Stimulated activated CD8-positive, alpha-beta memory T cell treated with anti-CD3 and anti-CD28 coated beads, Interleukin-15, amount 100 ng/mL, for 48 hours (primary cell): Measurements from ENCODE around the gene CNPY3.
"Not testable (repeated sequence)": the region's sequence is repeated elsewhere in the genome, so short reads cannot be mapped to it uniquely, and the experiment has no call there.

Experiments used
- DNase-seq, 2 donors: peaks; one replicate each; pipeline ENCODE4 v3.0.0-alpha.2; 2020; ENCODE audit warnings: low read depth in 2 of 2

The CNPY3 gene

DNA sequence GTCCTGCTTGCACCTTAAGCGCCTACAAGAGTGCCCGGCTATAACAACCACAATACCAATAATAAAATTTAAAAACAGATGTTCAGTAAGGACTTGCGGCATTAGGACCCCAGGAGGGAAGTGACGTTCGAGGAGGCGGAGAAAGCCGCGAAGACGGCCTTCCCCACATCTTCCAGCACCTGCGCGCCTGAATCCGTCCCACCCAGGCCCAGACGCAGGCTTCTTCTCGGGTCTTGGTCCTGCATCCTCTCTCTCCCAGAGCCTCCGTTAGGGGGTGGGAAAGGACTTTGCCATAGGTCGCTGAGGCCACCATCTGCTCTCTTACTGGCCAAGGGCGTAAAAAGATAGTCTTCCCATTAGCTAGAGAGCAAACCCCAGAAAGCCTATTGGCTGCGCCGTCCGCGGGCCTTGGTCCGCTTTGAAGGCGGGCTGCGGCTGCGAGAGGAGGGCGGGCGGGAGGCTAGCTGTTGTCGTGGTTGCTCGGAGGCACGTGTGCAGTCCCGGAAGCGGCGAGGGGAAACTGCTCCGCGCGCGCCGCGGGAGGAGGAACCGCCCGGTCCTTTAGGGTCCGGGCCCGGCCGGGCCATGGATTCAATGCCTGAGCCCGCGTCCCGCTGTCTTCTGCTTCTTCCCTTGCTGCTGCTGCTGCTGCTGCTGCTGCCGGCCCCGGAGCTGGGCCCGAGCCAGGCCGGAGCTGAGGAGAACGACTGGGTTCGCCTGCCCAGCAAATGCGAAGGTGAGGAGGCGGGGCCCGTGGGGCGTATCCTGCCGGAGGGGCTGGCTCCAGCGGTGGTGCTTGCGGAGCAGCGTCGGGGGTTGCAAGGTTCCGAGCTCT, at the start of gene CNPY3:
Gene CNPY3 (plus strand): TSS at position 495 of the 835 bp plus-strand sequence. CDS start 91 bp downstream, at position 586.
- peak; percentile 93 to 94 for DNase-seq

DNA sequence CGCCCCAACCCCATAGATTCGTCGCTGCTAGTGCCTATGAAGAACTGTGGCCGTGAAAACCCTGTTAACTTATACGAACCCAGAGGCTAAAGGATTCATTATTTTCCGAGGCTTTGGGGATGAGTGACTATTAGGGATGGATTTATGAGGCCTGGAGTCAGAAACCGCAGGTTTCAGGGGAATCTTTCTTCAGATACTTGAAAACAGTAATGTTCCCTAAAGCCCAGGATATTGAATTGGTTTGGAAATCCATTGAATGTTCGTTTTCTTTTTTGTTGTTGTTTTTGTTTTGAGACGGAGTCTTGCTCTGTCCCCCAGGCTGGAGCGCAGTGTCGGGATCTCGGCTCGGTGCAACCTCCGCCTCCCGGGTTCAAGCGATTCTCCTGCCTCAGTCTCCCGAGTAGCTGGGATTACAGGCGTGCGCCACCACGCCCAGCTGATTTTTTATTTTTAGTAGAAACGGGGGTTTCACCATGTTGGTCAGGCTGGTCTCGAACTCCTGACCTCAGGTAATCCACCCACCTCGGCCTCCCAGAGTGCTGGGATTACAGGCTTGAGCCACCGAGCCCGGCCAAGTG, 49.0 kb upstream of the CNPY3 start:
- DNase-seq = not testable (repeated sequence)

DNA sequence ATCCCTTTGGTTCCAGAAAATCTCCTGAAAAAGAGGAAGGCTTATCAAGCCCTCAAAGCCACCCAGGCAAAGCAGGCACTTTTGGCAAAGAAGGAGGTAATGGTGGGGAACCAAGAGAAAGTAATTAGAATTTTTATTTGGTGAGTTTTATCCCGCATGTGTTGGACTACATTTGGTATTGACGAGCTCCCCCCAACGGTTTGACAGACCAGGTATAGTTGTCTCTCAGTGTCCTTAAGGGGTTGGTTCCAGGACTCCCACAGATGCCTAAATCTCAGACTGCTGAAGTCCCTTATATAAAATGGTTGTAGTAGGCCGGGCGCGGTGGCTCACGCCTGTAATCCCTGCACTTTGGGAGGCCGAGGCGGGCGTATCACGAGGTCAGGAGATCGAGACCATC, 48.4 kb upstream of the CNPY3 start:
- not testable (repeated sequence) for DNase-seq

- DNase-seq = no peak
Measured at GRCh38 chr6:42885702-42886101, 43.6 kb upstream of the CNPY3 start.

DNA sequence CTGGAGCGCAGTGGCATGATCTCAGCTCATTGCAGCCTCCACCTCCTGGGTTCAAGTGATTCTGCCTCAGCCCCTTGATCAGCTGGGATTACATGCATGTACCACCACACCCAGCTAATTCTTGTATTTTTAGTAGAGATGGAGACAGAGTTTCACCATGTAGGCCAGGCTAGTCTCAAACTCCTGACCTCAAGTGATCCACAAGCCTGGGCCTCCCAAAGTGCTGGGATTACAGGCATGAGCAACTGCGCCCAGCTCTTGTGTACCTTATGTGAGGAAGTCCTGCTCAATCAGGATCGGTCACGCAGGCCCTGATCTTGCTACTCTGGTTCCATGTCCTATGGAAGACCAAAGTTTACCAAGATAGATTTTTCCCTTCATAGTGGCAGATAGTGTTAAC, 41.1 kb upstream of the CNPY3 start:
- DNase-seq = not testable (repeated sequence)

- no peak for DNase-seq
Measured at GRCh38 chr6:42889815-42890214, 39.5 kb upstream of the CNPY3 start.

GRCh38 chr6:42890311-42891198, 38.7 kb upstream of the CNPY3 start:
- DNase-seq = peak; percentile 80 to 86

DNA sequence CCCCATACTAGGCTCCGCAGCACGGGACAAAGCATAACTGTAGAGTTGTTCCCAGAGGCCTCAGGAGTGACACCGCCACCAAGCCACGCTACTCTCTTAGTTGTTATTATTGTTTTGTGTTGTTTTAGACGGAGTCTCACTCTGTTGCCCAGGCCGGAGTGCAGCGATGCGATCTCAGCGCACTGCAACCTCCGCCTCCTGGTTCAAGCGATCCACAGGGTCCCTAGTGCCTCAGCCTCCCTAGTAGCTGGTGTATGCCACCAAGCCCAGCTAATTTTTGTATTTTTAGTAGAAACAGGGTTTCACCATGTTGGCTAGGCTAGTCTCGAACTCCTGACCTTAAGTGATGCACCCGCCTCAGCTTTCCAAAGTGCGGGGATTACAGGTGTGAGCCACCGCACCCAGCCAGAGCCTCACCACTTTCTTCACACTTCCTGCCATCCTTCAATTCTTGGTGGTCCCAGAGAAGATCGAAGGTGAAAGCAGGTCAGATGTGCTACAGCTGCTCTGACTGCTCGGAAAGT, 38.0 kb upstream of the CNPY3 start:
- no peak for DNase-seq

- DNase-seq = not testable (repeated sequence)
Measured at GRCh38 chr6:42894041-42894828, 35.0 kb upstream of the CNPY3 start.

DNA sequence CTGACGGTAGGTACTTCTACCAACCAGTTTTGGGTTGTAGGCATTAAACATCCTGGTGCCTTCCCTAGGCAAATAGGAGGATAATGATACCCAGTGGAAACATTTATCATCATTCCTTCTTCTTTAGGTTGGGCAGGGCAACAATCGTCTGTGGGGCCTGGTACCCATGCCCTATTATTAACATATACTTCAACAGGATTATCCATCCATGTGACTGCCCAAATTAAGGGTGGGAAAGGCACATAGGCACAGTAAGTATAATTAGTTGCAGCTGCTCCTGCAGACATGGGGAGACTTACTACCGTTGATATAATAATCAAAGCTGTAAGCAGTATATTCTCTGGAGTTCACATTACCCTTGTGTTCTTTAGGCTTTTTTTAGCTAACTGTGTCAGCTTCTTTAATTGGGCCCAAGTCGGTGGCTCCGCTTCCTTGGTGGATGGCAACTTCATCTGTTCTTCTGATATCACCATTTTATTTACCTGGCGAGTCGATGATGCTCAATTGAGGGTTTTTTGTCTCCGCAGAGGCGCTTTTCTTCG, 33.0 kb upstream of the CNPY3 start:
- no peak for DNase-seq

GRCh38 chr6:42898891-42899361, 30.4 kb upstream of the CNPY3 start:
- peak; percentile 25 to 49 for DNase-seq

GRCh38 chr6:42899871-42900270, 29.4 kb upstream of the CNPY3 start:
- no peak for DNase-seq

DNA sequence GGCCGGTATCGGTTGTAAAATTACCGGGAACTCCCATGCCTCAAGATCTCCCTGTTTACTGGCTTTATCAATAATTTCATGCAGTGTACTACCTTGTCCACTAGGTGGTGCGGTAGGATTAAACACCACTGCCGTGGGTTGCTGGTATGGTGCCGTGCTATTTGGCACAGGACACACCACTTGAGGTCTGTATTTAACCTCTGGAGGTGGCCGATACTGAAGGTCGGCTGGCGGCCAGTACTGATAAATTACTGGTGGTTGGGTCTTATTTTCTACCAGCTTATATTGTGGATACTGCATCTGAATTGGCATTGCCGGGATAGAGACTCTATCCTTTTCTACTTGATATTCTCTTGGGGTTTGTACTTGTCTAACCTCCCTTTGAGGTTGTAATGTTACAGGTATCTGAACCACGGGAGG, 27.7 kb upstream of the CNPY3 start:
- peak; percentile 38 to 47 for DNase-seq

- DNase-seq = not testable (repeated sequence)
Measured at GRCh38 chr6:42902429-42903263, 26.6 kb upstream of the CNPY3 start.

- DNase-seq = no peak
Measured at GRCh38 chr6:42904467-42904866, 24.8 kb upstream of the CNPY3 start.

GRCh38 chr6:42907336-42907735, 21.9 kb upstream of the CNPY3 start:
- DNase-seq = no peak

DNA sequence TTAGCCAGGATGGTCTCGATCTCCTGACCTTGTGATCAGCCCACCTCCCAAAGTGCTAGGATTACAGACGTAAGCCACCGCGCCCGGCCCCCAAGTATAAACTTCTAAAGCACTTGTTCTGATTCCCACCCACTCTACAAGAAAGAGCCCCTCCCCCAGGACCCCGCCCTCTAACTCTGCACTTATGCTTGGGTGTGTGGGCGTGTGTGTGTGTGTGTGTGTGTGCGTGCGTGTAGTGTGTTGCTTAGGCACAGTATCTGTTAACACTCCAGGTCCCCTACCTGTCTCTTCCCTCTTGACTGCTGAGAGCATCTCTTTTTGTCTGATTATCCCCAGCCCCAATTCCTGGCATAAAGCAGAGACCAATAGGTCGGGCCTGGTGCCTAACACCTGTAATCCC, 19.4 kb upstream of the CNPY3 start:
- DNase-seq = no peak

DNA sequence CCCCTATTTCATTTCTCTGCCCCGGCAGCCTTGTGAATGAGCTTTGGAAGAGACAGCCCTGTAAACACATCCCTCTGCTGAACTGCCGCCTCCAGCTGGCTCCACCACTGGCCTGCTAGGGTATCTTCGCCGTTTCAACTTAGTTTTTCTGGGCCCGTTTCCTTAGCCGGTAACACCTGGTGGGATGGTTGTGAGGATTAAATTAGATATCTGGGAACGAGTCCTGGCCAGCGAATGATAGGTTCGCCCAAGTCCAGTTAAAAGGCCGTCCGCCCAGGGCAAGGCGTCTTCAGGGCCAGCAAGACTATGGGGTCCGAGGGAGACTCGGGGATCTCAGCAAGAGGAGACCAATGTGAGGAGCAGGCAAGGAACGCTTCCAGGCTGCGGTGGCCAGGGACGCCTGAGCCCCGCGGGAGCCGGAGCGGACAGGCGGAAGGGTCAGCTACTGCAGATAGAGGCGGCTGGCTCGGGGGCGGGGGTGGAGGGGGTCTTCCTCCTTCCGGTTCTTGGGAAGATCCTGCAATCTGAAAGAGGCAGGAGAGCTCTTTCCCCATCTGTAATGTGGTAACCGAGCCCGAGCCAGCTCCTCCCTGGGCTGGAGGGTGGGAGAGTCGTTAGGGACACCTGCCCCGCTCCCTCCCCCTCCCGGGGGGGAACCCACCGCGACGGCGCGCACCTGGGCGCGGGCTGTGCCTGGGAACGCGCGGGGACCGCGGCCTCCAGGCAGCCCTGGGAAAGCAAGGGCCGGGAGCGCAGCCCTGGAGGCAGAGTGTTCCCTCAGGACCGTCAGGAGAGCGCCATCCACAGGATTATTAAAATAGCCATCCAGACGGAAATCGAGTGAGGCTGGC, 17.9 kb upstream of the CNPY3 start:
- DNase-seq = no peak

DNA sequence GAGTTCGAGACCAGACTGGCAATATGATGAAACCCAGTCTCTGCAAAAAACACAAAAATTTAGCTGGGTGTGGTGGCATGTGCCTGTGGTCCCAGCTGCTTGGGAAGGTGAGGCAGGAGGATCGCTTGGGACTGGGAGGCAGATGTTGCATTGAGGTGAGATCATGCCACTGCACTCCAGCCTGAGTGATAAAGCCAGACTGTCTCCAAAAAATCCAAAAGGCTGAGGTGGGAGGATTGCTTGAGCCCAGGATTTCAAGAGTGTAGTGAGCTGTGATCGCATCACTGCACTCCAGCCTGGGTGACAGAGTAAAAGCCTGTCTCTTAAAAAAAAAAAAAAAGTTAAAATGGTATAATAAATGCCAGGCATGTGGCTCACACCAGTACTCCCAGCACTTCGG, 14.7 kb upstream of the CNPY3 start:
- DNase-seq = no peak
